Activated naive CD4-positive, alpha-beta T cell treated with anti-CD3 and anti-CD28 coated beads, Interleukin-2, amount 50 U/mL, for 16 hours (primary cell): ENCODE measurements around the gene SLC2A4RG.
A peak's percentile ranks its signal among the peaks of the same experiment; 100 is the strongest.
"Not testable (repeated sequence)": the region's sequence is repeated elsewhere in the genome, so short reads cannot be mapped to it uniquely, and the experiment has no call there.

Source experiments
- DNase-seq: peaks from one replicate; pipeline ENCODE4 v3.0.0-alpha.2; 2020

The SLC2A4RG gene

GRCh38 chr20:63722967-63723622 lies 16.5 kb upstream of the SLC2A4RG start:
- DNase-seq: not testable (repeated sequence)

GRCh38 chr20:63730189-63730733 lies 9.3 kb upstream of the SLC2A4RG start:
- DNase-seq: not testable (repeated sequence)

GRCh38 chr20:63731410-63731809 lies 8.2 kb upstream of the SLC2A4RG start:
- no peak for DNase-seq

GRCh38 chr20:63732118-63733095 lies 7.2 kb upstream of the SLC2A4RG start:
- DNase-seq: no peak

- DNase-seq: no peak
Observed at GRCh38 chr20:63733117-63733516, 6.5 kb upstream of the SLC2A4RG start.

GRCh38 chr20:63733579-63734081 lies 5.9 kb upstream of the SLC2A4RG start:
- no peak for DNase-seq

GRCh38 chr20:63734111-63734945 lies 5.2 kb upstream of the SLC2A4RG start:
- DNase-seq: no peak

- DNase-seq: no peak
Observed at GRCh38 chr20:63734946-63735858, 4.4 kb upstream of the SLC2A4RG start.

- DNase-seq: peak; percentile 66
Observed at GRCh38 chr20:63735859-63736718, 3.5 kb upstream of the SLC2A4RG start, which contains the start of gene LIME1. TSS of gene LIME1 (plus strand) at chr20:63736664. CDS start at chr20:63737550, 886 bp downstream.

- no peak for DNase-seq
Observed at GRCh38 chr20:63736893-63737694, 2.5 kb upstream of the SLC2A4RG start.

- no peak for DNase-seq
Observed at GRCh38 chr20:63737695-63737944, 2.0 kb upstream of the SLC2A4RG start.

- no peak for DNase-seq
Observed at GRCh38 chr20:63737945-63738686, 1.5 kb upstream of the SLC2A4RG start.

- no peak for DNase-seq
Observed at GRCh38 chr20:63738687-63739129, 868 bp upstream of the SLC2A4RG start.

GRCh38 chr20:63740070-63740626 lies 572 bp downstream of the SLC2A4RG start:
- DNase-seq: no peak

GRCh38 chr20:63740627-63741353 lies 1.2 kb downstream of the SLC2A4RG start:
- no peak for DNase-seq

GRCh38 chr20:63741354-63741675 lies 1.7 kb downstream of the SLC2A4RG start:
- DNase-seq: no peak

GRCh38 chr20:63741676-63742380 lies 2.3 kb downstream of the SLC2A4RG start:
- DNase-seq: no peak
